ENCODE data around the gene AP2A2.
A peak's percentile ranks its signal among the peaks of the same experiment; 100 is the strongest.

AP2A2 gene

DNA sequence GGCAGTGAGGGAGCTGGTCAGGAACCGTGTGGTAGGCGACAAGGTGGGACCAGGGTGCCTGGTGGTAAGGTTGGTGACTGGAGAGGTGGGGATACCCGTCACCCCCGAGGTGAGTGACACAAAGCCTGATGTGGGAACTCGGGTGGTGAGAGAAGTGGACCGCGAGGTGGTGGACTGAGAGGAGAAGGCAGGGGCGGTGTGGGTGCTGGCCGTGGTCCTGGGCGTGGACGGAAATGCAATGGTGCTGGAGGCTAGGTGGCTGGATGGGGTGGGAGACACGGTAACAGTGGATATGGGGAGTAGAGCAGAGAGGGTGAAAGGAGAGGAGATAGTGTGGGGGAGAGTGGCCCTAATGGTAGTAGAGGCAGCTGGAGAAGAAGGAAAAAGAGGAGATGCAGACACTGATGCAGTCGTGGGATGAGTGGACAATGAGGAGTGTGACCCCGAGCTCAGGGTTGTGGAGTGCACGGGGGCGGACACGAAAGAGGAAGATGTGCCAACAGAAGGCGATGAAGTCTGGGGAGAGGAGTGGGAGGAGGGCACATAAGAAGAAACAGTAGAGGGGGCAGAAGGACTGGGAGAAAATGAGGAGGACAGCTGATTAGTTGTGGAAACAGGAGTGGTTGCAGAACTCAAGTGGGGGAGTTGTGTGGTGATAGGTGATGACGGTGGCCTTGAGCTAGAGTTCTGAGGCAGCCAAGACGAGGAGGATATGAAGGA is 90.3 kb downstream of the AP2A2 start:
- no peak for DNase-seq (ENCODE audit: low read depth)

DNA sequence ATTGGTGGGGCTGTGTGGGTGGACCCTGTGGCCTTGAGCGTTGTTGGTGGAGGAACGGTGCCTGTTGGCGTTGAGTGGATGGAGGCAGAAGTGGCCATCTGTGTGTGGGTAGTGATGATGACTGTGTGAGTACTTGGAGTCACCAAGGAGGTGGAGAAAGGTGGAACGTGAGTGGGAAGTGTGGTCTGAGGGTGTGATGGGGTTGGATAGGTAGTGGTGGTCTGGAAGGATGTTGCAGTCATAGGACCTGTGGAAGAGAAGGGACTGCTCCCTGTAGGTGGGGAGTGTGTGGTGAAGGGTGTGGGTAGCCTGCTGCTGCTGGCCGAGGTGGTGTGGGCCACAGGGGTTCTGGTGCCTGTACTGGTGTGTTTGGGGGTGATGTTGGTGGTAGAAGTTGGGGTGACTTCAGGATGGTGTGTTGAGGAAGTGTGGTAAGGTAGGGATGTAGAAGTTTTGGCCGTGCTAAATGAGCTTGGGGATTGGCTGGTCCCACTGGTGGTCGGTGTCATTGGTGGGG is 91.0 kb downstream of the AP2A2 start:
- DNase-seq (ENCODE audit: low read depth): peak; percentile 12

DNA sequence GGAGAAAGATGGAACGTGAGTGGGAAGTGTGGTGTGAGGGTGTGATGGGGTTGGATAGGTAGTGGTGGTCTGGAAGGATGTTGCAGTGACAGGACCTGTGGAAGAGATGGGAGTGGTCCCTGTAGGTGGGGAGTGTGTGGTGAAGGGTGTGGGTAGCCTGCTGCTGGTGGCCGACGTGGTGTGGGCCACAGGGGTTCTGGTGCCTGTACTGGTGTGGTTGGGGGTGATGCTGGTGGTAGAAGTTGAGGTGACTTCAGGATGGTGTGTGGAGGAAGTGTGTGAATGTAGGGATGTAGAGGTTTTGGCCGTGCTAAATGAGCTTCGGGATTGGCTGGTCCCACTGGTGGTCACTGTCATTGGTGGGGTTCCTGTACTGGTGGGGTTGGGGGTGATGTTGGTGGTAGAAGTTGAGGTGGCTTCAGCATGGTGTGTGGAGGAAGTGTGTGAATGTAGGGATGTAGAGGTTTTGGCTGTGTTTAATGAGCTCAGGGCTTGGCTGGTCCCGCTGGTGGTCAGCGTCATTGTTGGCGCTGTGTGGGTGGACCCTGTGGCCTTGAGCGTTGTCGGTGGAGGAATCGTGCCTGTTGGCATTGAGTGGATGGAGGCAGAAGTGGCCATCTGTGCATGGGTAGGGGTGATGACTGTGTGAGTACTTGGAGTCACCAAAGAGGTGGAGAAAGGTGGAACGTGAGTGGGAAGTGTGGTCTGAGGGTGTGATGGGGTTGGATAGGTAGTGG is 91.8 kb downstream of the AP2A2 start:
- no peak for DNase-seq (ENCODE audit: low read depth)

DNA sequence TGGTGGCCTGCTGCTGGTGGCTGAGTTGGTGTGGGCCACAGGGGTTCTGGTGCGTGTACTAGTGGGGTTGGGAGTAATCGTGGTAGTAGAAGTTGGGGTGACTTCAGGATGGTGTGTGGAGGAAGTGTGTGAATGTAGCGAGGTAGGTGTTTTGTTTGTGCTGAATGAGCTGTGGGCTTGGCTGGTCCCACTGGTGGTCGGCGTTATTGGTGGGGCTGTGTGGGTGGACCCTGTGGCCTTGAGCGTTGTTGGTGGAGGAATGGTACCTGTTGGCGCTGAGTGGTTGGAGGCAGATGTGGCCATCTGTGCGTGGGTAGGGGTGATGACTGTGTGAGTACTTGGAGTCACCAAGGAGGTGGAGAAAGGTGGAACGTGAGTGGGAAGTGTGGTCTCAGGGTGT is 92.4 kb downstream of the AP2A2 start:
- DNase-seq (ENCODE audit: low read depth): no peak

DNA sequence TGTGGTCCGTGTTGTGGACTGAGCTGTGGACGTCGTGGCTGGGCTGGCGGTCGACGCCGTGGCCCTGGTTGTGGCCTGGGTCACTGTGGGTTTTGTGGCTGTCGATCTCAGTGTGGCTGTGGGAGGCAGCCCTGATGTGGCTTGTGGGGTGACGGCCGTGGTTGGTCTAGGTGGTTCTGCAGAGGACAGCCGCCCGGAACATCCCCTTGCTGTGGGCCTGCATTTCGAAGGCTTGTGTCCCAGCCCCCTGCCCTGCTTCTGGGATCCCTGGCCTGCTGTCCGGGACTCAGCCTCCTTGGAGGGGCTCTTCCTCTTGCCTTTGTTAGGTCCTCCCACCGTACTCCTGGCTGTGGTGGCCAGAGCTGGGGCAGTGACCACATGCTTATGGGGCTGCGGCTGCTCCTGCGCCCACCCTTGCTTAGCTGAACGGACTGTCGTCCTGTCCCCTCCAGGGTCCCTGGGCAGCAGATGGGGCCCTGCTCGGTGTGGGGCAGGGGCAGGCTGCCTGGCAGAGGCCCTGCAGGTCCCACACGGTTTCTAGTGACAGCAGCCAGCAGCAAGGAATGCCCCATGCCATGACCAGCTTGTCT is 93.7 kb downstream of the AP2A2 start:
- DNase-seq (ENCODE audit: low read depth): no peak

DNA sequence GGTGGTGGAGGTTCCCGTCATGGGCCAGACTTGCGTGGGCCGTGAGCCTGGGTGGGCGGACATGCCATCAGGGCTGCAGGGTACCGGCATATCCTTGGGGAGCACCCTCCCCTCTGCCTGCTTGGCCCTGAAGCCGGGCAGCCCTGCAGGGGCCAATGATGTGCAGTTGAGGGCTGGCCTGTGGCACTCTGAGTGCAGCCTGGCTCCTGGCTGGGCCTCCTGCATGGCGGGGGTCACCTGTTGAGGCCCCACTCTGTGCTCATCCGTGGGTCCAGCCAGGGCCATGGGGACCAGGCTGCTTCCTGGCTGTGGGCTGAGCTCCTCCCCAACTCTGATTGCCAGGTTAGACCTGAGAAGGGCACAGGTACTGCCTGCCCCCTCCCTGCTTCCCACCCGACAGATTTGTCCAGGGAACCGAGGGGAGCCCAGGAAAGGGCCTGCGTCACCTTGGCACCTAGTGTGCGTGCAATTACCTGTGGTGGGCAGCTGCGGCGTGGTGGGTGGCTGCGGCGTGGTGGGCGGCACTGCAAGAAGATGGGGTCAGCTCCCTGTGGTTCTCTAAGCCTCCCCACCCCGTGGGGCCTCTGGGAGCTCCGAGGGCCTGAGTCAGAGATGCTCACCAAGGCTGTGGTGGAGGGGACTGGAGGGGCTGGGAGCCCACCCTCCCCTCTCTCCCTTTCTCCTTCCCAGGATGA is 94.7 kb downstream of the AP2A2 start:
- no peak for DNase-seq (ENCODE audit: low read depth)

DNA sequence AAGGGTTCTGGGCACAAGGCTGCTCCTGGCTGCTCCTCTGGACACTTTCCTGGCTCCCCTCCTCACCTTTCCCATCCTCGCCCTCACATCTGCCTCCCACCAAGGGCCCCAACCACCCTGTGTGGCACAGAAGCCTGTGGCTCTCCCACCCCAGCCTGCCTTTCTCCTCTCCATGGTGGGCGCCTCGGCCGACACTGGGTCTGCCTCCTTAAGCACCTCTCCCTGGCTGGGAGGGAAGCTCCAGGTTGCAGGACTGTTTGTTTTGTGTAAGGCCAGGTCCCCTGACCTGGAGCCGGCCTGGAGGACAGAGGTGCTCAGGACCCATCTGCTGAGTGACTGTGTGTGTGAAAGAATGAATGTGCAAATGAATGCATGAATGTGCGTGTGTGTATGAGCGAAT is 96.7 kb downstream of the AP2A2 start:
- DNase-seq (ENCODE audit: low read depth): no peak

DNA sequence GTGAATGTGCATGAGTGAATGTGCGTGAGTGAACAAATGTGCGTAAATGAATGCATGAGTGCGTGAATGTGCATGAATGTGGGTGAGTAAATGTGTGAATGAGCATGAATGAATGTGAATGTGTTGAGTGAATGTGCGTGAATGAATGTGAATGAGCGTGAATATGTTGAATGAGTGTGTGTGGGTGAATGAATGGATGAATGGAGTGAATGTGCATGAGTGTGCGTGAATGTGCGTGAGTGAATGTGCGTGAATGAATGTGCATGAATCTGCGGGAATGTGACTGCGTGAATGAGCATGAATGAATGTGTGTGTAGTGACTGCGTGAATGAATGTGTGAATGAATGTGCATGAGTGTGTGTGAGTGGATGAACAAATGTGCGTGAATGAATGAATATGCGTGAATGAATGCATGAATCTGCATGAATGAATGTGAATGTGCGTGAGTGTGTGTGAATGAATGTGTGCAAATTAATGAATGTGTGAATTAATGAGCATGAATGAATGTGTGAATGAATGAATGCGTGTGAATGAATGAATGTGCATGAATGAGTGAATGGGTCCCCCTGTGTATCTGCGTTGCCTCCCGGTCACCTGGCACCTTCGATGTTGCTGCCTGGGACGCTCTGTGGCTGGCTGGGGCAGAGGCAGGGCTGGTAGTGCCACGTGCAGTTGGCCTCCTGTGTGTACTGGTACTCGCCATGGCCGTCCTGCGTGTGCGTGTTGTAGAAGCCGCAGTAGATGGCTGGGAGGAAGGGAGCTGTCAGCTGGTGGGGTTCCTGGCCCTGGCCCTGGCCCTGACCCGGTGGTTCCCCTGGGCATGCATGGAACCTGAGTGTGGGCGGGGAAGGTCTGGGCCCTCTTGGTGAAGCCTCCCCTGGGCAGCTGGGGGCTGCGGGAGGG is 97.5 kb downstream of the AP2A2 start:
- no peak for DNase-seq (ENCODE audit: low read depth)

DNA sequence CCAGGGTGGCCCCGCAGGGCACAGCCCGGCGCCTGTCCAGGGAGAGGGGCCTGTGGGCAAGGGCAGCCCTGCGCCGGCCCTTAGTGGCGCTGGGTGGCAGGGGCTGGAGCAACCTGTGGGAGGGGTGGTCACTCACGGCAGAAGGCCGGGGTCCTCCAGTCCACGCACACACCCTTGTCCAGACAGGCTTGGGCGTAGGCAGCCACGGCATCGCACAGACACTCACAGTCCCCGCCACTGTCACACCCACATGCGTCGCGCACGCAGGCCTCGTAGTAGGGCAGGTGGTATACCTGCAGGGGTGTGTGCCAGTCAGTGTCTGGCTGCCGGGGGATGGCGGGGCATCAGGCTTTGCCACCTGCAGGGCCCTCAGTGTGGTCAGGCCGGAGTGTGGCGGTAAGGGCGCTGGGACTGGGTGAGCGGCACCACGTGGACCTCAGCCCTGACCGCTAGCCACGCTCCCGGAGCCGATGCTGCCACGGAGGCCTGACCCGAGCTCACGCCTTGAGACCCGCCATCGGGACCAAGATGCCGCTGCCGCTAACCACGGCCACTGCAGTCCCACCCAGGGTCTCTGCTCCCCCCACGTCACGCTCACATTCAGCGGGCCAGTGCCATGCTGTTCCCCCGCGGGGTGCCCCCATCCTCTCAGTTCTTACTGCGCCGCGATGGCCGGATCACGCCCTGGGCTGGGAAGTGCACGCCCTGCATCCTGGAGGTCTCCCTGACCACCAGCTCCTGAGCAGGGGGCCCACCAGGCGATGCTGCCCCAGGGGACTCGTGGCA is 98.3 kb downstream of the AP2A2 start:
- DNase-seq (ENCODE audit: low read depth): no peak

DNA sequence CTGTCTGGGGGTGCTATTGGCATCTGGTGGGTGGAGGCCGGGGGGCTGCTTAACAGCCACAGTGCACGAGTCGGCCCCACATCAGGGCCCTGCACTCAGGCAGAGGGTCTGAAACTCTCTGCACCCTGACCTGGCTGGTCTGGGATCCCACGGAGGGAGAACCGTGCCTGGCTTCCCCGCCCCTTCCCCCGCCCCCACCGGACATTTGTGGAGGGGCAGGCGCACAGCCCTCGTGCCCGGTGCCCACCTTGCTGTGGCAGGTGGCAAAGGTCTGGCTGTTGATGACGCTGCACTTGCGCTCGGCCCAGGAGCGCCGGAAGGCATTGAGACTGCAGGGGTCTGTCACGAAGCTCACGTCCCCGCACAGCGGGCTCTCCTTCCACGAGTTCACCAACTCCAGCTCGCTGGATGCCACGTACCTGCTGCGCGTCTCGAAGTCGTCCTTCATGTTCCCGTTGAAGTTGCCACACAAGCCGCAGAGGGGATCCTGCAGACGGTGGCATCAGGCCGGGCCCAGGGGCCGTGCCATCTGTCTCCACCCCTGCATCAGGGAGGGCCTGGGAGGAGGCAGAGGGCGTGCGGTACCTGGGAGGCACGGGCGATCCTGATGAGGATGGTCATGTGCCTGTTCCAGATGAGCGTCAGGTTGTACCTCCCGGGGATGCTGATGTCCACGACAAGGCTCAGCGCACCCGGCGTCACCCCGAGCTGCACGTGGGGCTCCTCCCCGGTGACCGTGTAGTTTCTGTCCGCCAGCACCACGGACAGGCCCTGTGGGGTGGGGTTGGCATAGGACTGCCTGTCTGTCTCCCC is 99.1 kb downstream of the AP2A2 start:
- no peak for DNase-seq (ENCODE audit: low read depth)

DNA sequence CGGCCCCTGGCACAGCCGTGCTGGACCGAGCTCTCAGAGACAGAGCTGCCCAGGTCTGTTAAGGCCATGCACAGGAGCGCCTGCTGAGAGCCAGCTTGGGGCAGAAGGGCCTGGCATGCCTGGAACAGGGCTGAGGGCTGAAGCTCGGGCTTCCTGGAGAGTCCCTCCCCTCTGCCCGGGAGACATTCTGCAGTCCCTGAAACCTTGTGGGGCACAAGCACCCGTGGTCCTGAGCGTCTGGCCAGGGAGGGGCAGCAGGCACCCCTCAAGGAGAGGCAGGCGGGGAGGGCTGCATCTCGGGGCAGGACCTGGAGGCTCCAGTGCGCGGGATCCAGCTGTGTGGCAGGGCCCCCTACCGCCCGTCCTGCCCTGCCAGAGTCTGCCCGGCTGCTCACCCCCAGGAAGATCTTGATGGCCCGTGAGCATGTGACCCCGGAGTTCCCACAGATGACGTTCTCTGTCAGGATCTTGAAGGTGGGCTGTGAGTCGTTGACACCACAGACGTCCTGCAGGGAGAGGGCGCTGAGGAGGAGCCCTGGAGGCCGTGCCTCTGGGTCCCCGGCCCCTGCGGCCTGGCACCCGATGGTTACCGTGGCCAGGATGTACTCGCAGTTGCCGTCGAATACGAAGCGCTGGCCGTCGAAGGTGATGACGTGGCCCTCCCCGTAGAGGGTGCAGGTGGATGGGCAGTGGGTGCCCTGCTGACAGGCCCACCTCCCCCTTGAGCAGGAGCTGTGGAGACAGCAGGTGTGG is 99.9 kb downstream of the AP2A2 start:
- no peak for DNase-seq (ENCODE audit: low read depth)

DNA sequence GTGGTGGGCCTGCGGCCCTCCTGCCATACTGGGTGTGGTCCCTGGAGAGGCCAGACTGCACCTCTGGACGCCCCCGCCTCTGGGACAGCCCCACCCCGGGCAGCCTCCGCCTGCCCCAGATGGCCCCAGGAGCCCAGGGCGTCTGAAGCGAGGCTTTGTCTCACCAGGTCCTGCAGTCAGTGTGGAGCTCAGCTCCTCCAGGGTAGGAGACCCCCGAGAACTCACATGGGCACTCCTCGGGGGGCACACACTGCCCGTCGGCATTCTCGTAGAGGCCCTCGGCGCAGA is 100.4 kb downstream of the AP2A2 start:
- DNase-seq (ENCODE audit: low read depth): no peak

DNA sequence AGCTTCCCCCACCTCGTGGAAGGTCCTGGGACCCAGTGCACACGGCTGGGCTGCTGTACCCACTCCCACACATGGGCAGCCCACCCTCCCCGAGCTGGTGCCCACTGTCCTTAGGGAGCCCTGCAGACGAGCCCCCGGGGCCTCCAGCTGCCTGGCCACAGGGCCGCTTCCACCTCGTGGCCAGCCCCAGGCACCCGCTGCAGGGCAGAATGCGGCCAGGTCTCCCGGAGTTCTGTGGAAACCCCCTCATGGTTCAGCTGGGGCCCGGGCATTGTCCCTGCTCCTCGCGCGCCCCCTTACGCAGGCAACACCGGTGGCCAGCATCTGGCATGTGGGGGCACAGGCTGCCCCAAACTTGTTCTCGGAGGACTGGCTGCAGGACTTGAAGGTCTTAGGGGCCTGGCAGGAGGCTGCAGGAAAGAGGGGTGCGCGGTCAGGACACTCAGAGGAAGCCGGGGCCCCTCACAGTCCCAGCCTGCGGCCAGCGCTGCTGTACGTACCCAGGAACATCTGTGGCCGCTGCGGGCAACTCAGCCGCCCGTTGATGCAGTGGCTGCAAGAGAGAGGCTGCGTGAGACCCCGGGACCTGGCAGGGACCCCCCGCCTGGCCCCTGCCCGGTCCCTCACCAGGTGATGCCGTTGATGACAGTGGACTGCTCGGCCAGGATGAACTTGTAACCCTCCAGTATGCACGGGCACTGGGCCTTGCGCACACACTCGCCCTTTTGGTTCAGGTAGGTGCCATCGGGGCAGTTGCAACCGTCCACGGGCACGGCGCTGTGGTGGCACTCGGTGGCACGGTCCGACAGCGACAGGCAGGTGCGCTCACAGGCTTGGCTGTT is 101.2 kb downstream of the AP2A2 start:
- no peak for DNase-seq (ENCODE audit: low read depth)

DNA sequence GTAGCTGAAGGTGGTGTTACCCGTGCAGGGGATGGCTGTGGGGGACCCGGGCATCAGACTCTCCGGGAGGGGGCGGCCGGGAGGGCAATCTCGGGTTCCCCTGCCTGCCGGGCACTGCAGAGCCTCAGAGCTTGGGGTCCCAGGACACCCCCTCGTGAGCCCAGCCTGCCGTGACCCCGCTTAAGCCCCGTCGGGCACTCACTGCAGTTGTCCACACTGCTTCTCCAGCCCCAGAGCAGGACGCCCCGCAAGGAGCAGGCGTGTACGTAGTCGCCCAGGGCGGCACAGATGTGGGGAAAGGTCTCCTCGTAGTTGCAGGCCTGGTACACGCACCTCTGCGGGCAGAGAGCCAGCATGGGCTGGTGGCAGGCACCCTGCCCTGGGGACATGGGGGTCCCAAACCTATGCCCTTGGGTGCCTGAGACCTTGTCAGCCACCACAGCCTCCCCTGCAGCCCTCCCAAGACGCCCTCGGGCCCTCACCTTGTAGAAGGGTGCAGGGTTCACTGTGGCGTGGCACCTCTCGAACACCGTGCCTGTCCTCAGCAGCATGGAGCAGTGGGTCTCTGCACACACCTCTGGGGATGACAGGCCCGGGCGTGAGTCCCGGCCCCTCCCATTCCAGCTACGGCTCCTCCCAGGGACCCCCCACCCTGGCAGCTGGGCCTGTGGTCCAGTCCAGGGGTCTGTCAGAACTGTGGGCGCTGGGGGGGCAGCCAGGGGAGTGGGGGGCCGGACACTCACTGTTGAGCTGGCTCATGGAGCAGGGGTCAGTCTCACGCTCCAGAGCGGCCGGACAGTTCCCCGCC is 102.0 kb downstream of the AP2A2 start:
- no peak for DNase-seq (ENCODE audit: low read depth)

DNA sequence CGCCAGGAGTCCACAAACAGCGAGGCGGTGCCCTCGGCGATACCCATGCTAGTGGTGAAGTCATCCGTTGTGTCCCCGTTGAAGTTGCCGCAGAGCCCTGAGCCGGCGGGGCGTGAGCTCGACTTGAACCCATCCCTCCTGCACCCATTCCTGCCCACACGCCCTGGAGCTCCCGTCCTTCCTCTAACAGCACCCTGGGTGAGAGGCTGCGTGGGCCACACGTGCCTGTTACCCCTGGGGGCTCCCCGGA is 102.5 kb downstream of the AP2A2 start:
- no peak for DNase-seq (ENCODE audit: low read depth)

DNA sequence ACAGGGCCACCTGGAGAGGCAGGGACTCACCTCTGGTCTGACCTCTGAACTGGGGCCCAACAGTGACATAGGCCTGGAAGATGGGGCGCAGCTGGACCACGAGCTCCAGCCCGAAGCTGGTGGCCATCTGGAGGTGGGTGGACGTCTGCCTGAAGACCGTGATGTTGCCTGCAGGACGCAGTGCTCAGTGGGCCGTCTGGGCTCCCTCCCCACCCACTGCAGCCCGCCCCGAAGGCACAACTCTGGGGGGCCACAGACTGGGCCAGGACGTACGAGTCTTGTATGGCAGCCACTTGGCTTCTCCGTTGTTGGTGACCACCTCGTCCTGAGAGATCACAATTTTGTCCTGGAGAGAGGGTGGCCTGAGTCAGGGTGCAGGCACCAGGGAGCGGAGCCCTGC is 102.9 kb downstream of the AP2A2 start:
- DNase-seq (ENCODE audit: low read depth): no peak

DNA sequence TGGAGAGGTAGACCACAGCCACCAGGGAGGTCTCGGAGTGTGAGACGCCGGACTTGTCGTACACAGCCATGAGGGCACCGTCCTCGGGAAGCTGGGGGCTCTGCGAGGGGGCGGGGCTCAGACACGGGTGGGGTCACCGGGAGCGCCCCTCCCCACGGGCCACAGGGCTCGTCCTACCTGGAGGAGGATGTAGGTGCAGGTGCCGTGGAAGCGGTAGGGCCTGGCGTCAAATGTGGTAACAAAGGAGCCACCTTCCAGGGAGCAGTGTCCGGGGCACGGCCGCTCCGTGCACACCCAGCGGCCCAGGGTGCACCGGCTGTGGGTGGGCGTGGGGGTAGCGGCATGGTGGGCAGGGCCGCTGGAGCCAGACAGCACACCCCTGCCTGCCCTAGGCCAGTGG is 103.4 kb downstream of the AP2A2 start:
- no peak for DNase-seq (ENCODE audit: low read depth)

DNA sequence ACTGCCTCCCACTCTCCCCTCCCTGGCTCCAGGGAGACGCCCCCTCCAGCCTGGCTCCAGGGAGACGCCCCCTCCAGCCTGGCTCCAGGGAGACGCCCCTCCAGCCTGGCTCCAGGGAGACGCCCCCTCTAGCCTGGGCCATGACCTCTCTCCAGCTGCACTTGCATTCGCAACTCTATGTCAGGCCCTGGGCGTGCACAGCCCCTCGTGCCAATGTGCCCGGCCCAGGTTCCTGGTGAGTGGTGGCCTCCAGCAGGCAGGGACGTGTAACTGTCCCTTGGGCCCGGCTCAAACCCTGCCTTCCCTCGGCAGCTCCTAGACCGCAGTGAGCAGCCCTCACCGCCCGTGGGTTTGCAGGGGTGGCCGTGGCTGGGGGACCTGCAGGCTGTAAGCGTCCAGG is 104.0 kb downstream of the AP2A2 start:
- no peak for DNase-seq (ENCODE audit: low read depth)

All from activated gamma-delta T cell treated with anti-CD3 and anti-CD28 coated beads, Interleukin-2, amount 50 U/mL, for 16 hours (primary cell).